ENCODE results near the gene KCNK18. TPM values are rescaled to one million over a fixed set of nuclear protein-coding genes. Genes with fewer than 3 reads are reported as not detected.

Gene KCNK18
- total RNA-seq, 1 experiment from 2014 or later, result not detected

DNA sequence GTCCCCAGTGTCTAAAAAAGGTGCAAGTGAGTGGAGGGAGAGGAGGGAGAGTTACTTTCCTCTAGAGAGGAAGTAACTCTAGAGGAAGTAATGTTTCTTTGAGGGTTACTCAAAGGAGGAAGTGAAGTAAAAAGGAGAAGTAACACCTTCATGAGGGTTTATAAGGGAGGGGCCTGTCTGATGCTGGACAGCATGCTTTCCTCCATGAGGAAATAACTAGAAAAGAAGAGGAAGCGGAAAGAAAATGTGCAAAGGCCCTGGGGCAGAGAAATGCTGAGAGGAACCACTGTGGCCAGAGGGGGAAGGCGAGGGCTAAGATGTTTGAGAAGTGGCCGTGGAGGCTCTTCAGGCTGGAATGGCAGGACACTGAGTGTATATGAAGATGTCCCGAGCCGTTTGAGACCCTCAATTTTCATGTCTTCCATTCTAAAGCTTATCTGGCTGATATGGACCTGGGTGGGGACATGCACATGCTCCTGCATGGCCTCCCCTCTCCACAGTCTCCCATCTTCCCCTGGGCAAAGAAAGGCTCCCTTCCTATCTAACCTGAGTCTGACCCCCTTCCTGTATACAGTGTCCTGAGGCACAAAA, 40.2 kb downstream of the KCNK18 start:
- no peaks in the 10 kb centered on the region for H4K20me1 ChIP-seq (ENCODE audit: control insufficient read depth, insufficient read depth, insufficient read length)
- TF ChIP-seq, protein P1, sequence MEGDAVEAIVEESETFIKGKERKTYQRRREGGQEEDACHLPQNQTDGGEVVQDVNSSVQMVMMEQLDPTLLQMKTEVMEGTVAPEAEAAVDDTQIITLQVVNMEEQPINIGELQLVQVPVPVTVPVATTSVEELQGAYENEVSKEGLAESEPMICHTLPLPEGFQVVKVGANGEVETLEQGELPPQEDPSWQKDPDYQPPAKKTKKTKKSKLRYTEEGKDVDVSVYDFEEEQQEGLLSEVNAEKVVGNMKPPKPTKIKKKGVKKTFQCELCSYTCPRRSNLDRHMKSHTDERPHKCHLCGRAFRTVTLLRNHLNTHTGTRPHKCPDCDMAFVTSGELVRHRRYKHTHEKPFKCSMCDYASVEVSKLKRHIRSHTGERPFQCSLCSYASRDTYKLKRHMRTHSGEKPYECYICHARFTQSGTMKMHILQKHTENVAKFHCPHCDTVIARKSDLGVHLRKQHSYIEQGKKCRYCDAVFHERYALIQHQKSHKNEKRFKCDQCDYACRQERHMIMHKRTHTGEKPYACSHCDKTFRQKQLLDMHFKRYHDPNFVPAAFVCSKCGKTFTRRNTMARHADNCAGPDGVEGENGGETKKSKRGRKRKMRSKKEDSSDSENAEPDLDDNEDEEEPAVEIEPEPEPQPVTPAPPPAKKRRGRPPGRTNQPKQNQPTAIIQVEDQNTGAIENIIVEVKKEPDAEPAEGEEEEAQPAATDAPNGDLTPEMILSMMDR (conservative IDR thresholded peaks at IDR 0.05), result no peak
- no peak overlapping the region for H3K4ac ChIP-seq (ENCODE audit: low read depth, low read length)
- no peak overlapping the region for H2BK15ac ChIP-seq (ENCODE audit: low read depth, low read length)
- H2BK5ac ChIP-seq (ENCODE audit: insufficient read length, low read length), result no peak overlapping the region
- no peaks in the 10 kb centered on the region for H3K79me2 ChIP-seq (ENCODE audit: insufficient read depth, low read length)
- Mint-ChIP-seq H3K4me1 (peaks cover 3 to 9% of the 10 kb centered on the region in 2 experiments; a peak in 3 of 4 replicates), H3K4me3 (no peak overlapping the region), H3K36me3 (ENCODE audit: insufficient read depth in 1 of 3, low read depth in 3 of 3) (no peaks in the 10 kb centered on the region; a peak in 1 of 7 replicates), H3K9me3 (no peaks in the 10 kb centered on the region), H3K27ac (no peak overlapping the region), H3K27me3 (ENCODE audit: low read depth) (peaks cover 55% of the 10 kb centered on the region)
- no peak overlapping the region for H3K9ac ChIP-seq (ENCODE audit: extremely low read depth, insufficient read length, low read length)
- H3K4me2 ChIP-seq (ENCODE audit: insufficient read depth, insufficient read length, low read length), result no peak overlapping the region
- peaks cover 4% of the 10 kb centered on the region; the same call in 1 of the 2 replicates for H3K27me3 ChIP-seq (ENCODE audit: insufficient read depth, low read length)
- H4K8ac ChIP-seq (replicated peaks; ENCODE audit: insufficient read length, low read depth, low read length), result no peak overlapping the region
- peaks cover 6% of the 10 kb centered on the region for H3K23me2 ChIP-seq (ENCODE audit: insufficient read length, low read depth, low read length, poor library complexity, severe bottlenecking)
- H2BK20ac ChIP-seq (ENCODE audit: low read depth, low read length, poor library complexity, severe bottlenecking), result no peak overlapping the region
- H4K5ac ChIP-seq (ENCODE audit: insufficient read length, low read depth, low read length), result no peak overlapping the region
- H2AFZ ChIP-seq (ENCODE audit: low read length), result no peak overlapping the region
- no peaks in the 10 kb centered on the region for H3K4me1 ChIP-seq (ENCODE audit: insufficient read depth, low read length)
- H3T11ph ChIP-seq (ENCODE audit: low read length), result no peak overlapping the region
- no peak overlapping the region for H2BK12ac ChIP-seq (ENCODE audit: insufficient read length, low read depth, low read length)
- no peak overlapping the region for H3K56ac ChIP-seq (ENCODE audit: insufficient read length, low read depth, low read length)
- H3K79me1 ChIP-seq (ENCODE audit: insufficient read depth, low read depth, low read length, poor library complexity, severe bottlenecking), result no peaks in the 10 kb centered on the region
- no peak overlapping the region for H3K18ac ChIP-seq (ENCODE audit: insufficient read length, low read depth, low read length)
- H4K91ac ChIP-seq (ENCODE audit: insufficient read length, low read depth, low read length), result no peak overlapping the region
- DNase-seq, result no peak
- H2BK120ac ChIP-seq (ENCODE audit: low read depth, low read length, poor library complexity, severe bottlenecking), result no peak overlapping the region
- H3K9me3 ChIP-seq (ENCODE audit: control insufficient read depth, low read depth, low read length), result no peaks in the 10 kb centered on the region
- no peak overlapping the region for H2AK5ac ChIP-seq (ENCODE audit: insufficient read length, low read length)
- no peak overlapping the region for H3K27ac ChIP-seq (ENCODE audit: insufficient read length, low read depth, low read length)
- no CpG with 5 or more reads among the region's 5 CpGs for WGBS (ENCODE audit: extremely low coverage, insufficient read length, low lambda C conversion rate)
- H3K14ac ChIP-seq (ENCODE audit: insufficient read depth, low read length), result no peak overlapping the region
- no peak overlapping the region for H3K23ac ChIP-seq (ENCODE audit: insufficient read length, low read depth, low read length)

Data from H9 (cell line).